GM19043 (cell line): ENCODE measurements around the gene MIGA2.
A peak's percentile ranks its signal among the peaks of the same experiment; 100 is the strongest.
"Not testable (repeated sequence)": the region's sequence is repeated elsewhere in the genome, so short reads cannot be mapped to it uniquely, and the experiment has no call there.

ENCODE experiments used
- ATAC-seq: cut with Tn5 transposase; IDR thresholded peaks from one replicate; pipeline ENCODE4 v1.9.1; 2021; ENCODE audit warnings: low read depth; ENCODE audit not compliant: unreplicated experiment

The MIGA2 gene

DNA sequence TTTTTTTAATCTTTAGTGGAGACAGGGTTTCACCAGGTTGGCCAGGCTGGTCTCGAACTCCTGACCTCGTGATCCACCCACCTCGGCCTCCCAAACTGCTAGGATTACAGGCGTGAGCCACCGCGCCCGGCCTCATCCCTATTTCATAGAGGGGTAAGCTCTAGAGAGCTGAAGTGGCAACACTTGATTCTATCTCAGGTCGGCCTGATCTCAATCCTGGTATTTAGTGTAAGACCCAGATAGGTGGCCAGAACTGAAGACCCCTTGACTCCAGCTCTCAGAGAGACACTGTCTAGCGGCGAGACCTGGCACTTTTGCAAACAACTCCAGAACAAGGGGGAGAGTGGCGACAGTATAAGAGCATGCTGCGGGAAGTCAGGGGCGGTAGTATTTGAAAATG, 588 bp upstream of the MIGA2 start:
- ATAC-seq = not testable (repeated sequence)

DNA sequence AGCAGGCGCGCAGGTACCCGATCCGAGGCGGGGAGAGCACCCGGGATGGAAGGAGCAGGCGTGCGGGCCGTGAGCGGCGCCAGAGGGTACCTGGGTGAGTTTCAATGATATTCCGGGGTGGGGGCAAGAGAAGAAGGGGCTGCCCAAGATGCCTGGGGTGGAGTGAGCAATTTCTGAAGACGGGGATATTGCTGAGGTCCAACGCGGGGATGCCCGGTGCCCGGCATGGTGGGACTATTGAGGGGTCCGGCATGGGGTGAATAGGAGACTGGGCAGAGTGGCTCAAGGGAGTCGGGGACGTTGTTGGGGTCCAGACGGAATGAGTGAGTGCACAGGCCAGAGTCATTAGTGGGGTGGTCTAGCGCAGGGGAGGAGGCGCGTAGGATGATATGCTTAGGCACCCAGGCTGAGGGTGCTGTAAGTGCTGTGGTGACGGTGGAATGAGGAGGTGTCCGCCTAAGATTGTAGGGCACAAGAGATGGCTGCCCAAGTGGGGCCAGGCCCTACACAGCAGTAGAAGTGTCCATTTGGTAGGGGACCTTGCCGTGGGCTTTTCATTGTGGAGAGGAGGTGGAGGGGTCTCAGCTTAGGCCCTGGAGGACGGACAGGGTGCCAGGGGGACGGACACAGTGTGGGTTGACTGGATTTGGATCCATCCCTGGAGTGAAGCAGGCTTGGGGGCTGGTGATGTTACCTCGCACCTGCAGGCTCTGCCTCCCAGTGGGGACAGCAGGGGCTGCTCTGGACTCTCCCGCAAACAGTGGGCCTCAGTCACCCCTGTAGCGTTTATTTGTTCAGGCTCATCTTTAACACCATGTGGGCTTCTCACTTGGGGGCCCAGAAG, 719 bp downstream of the MIGA2 start:
- ATAC-seq = no peak

GRCh38 chr9:129037767-129038098, 1.3 kb downstream of the MIGA2 start:
- ATAC-seq = no peak

DNA sequence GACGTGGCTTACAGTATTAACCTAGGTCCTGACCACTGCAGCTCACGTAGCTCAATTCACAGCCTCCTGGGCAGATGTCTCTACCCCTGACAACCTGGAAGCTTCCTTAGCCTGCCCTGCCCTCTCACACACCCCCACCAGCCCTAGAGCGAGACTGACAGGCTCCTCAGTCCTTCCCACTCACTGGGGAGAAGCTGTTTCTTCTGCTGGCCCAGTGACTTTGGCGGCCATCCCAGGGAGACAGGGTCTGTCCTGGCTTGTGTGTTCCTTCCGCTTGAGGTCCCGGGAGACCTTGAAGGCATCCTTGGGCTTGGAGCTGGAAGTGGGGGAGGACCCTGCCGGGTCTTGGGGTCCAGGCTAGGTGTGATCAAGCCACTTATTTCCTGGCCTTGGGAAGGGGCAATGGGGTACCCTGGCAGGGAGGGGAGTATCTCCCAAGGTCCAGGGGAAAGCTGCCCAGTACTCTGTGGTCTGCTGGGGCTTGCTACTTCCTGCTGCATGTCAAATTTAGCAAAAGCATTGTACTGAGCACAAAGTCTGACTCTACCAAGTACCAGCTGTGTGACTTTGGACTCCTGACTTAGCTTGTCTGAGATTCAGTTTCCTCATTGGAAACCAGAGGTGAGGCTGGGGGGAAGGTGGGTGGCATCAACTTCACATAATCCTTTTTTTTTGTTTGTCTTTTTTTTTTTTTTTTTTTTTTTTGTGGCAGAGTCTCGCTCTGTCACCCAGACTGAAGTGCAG, 1.9 kb downstream of the MIGA2 start:
- no peak for ATAC-seq

GRCh38 chr9:129040113-129040643, 3.8 kb downstream of the MIGA2 start:
- ATAC-seq = no peak

DNA sequence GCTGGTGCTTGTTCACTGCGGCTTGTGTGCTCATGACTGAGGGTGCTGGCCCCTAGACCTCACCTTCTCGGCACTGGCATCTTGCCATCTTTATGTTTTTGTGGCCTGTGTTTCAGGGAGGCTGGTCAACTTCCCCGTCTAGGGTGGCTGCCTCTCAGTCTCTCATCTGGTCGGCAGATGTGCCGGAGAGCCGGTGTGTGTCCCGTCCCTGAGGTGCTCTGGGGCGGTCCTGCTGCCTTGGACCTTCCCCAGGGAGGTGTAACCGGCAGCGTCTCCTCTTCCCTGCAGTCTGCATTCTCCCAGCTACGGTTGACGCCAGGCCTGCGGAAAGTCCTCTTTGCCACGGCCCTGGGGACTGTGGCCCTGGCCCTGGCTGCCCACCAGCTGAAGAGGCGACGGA, 5.6 kb downstream of the MIGA2 start:
- no peak for ATAC-seq

DNA sequence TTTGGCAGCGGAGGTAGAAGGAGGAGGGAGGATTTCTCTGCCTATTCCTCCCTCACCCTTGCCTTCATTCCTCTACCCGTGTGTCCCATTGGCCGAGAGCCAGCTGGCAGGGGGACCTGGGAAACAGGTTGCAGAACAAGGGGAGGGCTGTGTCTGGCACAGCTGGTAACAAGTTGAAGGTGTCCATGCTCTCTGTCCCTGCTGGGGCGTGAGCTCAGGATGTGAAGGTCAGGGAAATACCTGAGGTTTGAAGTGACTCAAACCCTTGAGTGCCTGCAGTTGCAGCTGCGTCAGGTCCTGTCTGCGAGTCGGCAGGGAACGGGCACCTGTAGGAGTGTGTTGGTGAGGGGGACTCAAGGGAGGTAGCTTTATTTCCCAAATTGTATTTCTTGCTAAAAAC, 16.2 kb downstream of the MIGA2 start:
- no peak for ATAC-seq

DNA sequence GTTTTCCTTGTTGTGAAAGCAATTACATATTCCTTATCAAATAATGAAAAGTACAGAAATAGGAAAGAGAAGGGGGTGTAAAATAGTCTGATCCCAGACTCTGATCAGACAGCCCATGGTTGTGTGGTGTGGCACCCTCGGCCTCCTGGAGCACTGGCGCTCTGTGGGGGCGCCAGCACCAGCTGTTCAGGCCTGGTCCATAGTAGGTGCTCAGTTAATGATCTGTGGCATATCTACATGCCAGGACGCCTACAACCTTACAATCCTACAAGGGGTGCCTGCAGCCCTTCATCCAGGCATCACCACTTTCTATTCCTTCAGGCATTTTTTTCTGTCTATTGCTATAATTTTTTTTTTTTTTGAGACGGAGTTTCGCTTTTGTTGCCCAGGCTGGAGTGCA, 16.6 kb downstream of the MIGA2 start:
- ATAC-seq = no peak

DNA sequence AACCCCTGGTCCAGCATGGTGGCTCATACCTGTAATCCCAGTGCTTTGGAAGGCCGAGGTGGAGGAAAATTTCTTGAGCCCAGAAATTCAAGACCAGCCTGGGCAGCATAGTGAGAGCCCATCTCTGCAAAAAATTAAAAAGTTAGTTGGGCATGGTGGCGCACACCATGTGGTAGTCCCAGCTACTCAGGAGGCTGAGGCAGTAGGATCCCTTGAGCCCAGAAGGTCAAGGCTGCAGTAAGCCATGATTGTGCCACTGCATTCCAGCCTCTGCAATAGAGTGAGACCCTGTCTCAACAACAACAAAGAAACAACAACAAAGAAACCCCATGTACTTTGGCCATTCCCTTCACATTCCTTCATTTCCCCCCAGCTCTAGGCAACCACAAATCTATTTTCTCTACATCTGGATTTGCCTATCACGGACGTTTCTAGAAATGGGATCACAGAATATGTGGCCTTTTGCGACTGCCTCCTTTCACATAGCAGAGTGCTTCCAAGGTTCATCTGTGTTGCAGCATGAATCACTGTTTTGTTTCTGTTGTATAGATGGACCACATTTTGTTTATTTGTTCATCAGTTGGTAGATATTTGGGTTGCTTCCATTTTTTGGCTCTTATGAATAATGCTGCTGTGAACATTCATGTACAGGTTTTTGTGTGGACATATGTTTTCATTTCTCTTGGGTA, 17.9 kb downstream of the MIGA2 start:
- ATAC-seq = no peak

- ATAC-seq = no peak
Measured at GRCh38 chr9:129058965-129059795, 22.8 kb downstream of the MIGA2 start.

- ATAC-seq = no peak
Measured at GRCh38 chr9:129059796-129060785, 23.7 kb downstream of the MIGA2 start.

DNA sequence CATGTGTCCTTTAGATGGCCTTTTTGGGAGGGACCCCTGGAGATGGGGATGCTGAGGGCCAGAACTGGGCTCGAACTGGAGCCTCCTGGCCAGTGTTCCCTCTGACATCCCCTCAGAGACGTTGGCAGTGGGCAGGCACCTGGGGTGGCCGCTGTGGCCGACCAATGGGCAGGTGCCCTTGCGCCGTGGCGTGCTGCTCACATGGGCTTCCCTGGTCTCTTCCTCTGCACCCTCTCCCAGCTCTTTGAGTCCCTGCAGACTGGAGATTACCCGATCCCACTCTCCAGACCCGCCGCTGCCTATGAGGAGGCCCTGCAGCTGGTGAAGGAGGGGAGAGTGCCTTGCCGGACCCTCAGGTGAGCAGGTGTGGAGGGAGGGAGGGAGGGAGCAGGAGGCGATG, 24.6 kb downstream of the MIGA2 start:
- no peak for ATAC-seq

- no peak for ATAC-seq
Measured at GRCh38 chr9:129063061-129063460, 26.6 kb downstream of the MIGA2 start.

DNA sequence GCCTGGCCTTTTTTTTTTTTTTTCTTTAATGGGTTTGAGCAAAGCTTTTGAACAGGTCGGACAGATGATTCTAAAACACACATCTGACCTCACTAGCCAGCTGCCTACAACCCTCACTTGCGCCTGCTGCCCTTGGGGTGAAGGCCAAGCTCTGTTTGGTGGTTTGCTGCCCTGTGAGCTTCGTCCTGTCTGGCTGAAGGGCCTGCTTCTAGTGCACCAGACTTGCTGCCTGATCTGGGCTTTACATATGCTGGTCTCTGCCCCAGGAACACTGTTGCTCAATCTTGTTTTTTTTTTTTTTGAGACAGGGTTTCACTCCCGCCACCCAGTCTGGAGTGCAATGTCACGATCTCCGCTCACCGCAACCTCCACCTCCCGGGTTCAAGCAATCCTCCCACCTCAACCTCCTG, 28.1 kb downstream of the MIGA2 start:
- ATAC-seq = no peak

GRCh38 chr9:129068110-129068509, 31.7 kb downstream of the MIGA2 start:
- ATAC-seq = no peak

GRCh38 chr9:129068990-129069861, 32.8 kb downstream of the MIGA2 start:
- peak; percentile 76 for ATAC-seq

- ATAC-seq = no peak
Measured at GRCh38 chr9:129069862-129070641, 33.6 kb downstream of the MIGA2 start.
